HG02970 (cell line): ENCODE measurements around the gene UBAP2.

Experiments used
- ATAC-seq: cut with Tn5 transposase; IDR thresholded peaks from one replicate; pipeline ENCODE4 v1.9.1; 2021; ENCODE audit warnings: mild to moderate bottlenecking, moderate library complexity, moderate number of reproducible peaks; ENCODE audit not compliant: unreplicated experiment, low FRiP score

The UBAP2 gene, protein sequence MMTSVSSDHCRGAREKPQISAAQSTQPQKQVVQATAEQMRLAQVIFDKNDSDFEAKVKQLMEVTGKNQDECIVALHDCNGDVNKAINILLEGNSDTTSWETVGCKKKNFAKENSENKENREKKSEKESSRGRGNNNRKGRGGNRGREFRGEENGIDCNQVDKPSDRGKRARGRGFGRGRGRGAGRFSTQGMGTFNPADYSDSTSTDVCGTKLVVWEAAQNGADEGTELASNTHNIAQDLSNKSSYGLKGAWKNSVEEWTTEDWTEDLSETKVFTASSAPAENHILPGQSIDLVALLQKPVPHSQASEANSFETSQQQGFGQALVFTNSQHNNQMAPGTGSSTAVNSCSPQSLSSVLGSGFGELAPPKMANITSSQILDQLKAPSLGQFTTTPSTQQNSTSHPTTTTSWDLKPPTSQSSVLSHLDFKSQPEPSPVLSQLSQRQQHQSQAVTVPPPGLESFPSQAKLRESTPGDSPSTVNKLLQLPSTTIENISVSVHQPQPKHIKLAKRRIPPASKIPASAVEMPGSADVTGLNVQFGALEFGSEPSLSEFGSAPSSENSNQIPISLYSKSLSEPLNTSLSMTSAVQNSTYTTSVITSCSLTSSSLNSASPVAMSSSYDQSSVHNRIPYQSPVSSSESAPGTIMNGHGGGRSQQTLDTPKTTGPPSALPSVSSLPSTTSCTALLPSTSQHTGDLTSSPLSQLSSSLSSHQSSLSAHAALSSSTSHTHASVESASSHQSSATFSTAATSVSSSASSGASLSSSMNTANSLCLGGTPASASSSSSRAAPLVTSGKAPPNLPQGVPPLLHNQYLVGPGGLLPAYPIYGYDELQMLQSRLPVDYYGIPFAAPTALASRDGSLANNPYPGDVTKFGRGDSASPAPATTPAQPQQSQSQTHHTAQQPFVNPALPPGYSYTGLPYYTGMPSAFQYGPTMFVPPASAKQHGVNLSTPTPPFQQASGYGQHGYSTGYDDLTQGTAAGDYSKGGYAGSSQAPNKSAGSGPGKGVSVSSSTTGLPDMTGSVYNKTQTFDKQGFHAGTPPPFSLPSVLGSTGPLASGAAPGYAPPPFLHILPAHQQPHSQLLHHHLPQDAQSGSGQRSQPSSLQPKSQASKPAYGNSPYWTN

DNA sequence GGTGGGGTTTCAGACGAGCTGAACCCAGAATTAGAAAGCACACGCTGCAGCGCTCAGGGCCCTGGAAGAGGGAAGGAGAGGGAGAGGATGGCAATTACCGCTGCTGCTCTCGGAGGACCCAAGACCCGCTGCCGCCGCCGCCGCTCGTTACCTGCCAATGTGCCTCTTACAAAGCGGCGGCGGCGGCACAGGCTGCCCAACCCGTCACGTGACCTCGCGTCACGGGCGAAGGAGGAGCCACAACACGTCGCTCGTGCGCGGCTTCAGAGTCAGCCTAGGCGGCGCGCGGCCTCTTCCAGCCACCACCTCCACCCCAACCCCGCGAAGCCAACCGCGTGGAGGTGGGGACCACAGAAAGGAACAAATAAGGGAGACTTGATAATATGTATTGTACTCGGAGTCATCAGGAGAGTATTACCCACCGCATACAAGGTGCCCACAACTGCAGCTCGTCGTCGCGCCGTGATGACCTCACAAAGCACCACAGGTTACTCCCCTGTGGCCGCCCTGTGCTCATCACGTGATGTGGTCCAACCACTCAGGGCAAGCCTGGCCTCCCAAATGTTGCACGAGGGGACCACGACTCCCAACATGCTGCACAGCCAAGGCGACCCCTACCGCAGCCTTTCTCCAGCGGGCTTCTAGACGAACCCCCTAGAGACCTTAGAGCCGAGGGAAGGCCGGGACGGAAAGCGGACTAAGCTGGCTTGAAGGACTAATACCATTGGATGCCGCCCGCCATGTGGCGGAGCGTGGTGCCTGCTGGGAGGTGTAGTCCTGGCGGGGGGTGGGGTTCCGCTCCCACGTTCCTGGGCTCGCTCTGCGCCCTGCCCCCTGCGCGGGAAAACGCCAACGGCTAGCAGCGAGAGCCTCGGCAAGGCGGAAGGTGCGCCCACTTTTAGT, at the start of gene UBAP2:
Gene UBAP2, minus strand, starts transcription at position 161 of the 903 bp plus-strand sequence. CDS start 31,739 bp downstream, outside the sequence.
- ATAC-seq, result peak; percentile 84

DNA sequence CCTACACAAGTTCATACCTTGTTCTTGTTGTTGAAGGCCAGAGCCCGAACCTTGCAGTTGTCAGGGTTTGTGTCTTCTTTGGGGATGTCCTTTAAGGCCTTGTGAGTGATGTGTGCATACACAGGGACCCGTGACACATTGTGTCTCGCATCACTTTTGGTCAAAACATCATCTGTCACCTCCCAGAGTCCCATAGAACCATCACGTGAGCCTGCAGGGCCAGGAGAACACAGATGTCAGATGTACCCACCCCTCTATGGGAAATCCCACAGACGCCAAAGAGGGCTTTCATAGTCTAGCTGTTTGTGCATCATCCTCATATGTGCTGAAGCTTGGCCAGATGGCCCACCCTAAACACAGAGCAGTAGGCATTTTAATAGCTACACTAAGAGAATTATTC, 49.6 kb upstream of the UBAP2 start:
- ATAC-seq, result no peak

DNA sequence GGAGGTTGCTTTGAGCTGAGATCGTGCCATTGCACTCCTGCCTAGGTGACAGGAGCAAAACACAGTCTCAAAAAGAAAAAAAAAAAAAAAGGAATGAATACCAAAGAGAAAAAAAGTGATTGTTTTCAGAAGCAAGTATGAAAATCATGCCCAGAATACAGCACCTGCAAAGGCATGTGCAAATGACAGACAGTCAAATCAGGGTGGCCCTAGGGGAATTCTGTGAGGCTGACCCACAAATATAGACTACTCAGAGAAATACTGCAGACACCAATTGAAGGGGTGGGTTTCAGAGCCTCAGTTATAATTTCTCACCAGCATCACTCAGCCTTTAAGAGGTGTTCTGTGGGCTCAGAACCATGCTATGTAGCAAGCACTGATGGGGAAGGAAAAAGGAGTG, 49.2 kb upstream of the UBAP2 start:
- no peak for ATAC-seq

DNA sequence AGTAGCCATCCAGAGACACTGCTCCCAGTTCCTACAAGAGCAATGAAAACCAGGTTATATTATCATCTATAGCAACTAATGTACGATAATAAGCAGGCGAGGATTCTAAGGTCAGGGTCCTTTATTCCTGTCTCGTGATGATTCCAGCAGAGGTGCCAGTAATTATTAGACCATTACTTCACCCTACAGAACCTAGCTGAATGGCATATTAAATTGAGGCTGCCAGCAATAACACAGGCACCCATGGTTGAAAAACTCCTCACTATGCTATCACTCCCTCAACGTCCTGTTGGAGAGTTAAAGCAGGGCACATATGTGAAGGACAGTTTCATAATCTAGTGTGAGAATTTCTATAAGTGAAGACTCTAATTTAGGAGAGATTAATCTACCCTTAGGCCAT, 48.1 kb upstream of the UBAP2 start:
- ATAC-seq, result no peak

DNA sequence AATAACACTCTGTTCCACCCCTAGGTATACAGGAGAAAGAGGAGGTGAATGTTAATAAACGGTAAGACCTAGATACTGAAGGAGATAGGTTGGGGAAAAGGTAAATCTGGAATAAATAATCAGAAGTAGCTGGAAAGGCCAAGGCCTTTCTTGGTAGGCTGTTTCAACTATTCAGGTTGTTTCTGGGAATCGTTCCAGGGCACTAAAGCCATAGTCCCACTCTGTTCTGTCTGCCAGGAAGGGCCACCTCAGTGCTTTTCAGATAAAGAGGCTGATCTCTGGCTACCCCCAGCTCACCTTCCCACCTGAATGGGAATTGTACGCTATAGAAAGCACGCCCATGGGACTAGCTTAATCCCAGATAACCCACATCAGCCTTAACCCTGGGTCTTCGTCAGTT, 44.9 kb upstream of the UBAP2 start:
- ATAC-seq, result no peak

DNA sequence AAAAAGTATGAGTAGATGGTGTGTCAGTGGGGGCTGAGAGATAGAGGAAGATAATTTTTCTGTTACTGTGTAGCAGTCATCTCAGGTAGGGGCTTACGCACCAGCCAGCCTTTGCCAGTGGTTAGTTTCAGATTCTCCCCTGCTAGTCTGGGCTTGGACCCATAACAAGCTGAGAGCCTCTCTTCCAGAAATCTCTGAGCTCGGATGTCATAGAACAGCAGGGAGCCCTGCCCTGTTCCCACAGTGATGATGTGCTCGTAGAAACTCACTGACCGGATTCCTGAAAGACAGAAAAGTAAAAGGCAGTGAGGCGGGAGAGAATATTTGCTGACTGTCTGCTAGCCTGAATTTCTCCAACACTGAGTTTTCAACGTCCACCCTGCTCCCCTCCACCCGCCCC, 40.6 kb upstream of the UBAP2 start:
- ATAC-seq, result no peak

DNA sequence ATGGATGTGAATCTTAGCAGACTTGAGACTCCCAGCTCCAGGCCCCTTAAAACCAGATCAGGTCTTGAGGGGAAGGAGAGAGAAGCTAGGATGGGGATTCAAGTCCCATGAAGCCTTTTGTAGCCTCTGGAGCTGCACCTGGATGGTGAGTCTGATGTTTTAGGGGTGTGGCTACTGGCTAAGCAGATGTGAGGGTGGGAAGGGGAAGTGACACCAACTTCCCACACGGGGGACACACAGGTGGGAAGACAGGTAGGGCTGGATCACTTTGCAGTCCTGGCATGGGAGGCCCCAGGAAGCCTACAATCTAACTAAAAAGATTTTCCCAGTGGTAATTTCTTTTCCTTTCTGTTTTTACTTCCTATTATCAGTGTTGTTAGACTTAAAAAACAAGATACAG, 38.7 kb upstream of the UBAP2 start:
- no peak for ATAC-seq

DNA sequence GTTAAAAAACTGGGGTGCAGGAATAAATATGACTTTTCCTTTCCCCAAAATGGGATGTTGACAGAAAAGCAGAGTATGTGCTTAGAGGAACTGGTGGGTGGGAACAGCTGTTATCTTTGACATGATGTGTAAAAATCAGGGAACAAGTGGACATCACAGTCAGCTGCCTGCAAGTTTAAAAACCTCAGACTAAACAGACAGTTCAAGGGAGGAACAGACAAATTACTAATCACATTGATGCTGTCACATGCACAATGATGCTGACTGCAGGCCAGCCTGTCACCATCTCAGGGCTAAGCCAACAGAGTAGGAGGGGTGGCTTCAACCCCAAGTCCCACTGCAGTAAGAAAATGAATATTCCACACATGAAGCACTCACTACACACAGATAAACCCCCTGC, 38.2 kb upstream of the UBAP2 start:
- no peak for ATAC-seq

DNA sequence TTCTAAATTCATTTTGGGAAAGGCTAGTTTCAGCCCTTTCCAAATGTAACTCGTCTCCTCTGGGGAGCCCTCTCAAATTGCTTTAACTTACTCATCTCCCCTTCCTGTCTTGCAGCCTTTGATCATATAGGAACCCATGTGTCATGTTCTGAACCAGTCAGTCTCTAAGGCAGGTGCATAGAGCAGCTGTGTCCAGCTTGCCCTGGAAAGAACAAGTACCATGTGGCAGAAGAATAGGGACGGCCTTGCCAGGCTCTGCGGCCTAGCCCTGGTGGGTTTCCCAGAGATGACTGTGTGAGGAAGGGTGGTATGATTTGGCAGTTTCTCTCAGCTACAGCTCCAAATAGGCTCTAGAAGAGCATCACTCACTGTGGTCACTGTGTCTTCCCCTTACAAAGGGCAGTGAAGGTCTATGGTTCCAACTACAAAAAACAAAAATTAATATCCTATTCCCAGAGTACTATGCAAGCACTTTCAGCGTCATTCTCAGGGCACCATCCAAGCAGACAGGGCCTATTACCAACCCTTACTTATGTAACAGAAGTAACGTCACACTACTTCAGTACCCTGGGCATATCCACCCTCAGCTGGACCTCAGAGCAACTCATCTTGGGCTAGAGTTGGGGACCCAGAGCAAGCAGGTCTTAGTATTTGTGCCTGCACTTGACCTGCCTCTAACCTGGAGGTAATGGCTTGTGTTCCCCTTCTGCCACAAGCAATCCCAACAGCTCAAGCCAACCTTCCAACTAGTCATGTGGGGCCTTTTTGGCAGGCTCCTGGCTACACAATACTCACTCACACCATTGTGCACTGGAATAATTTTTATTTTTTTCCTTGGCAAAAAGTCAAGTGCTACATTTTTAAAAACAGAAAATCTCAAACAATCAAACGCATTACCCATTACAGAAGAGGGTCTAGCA, 37.2 kb upstream of the UBAP2 start:
- no peak for ATAC-seq

DNA sequence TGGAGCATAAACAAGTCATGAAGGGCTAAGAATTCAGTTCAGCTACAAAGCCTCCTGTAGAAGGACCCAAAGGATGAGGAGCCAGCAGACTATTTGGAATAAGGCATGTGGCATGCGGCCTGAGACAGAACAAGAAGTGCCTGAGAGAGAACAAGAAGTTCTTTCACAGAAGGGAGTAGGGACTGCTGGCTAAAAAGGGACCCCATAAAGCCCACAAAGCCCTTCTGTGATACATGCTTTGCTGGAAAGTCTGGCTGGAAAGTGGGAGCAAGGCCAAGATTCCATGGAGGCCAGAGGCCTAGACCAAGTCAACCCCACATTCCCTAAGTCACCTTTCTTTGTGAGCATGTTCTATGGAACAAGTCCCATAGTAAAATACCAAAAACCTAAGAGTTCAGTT, 35.9 kb upstream of the UBAP2 start:
- ATAC-seq, result no peak

DNA sequence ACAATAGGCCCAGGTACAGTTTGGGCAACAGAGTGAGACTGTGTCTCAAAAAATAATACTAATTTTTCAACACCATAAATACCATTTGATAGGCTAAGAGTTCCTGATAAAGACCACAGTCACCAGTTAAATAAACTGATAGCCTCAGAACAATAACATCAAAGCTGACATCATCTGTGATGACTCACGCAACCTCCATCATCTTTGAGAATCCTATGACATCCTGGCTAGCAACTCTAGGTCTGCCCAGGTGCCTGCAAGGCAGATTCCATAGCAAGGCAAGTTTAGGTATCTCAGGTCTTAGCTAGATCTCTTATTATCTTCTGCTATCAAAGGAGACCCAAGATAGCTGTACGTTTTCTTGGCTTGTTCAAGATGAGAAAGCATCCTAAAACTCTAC, 30.5 kb upstream of the UBAP2 start:
- no peak for ATAC-seq

DNA sequence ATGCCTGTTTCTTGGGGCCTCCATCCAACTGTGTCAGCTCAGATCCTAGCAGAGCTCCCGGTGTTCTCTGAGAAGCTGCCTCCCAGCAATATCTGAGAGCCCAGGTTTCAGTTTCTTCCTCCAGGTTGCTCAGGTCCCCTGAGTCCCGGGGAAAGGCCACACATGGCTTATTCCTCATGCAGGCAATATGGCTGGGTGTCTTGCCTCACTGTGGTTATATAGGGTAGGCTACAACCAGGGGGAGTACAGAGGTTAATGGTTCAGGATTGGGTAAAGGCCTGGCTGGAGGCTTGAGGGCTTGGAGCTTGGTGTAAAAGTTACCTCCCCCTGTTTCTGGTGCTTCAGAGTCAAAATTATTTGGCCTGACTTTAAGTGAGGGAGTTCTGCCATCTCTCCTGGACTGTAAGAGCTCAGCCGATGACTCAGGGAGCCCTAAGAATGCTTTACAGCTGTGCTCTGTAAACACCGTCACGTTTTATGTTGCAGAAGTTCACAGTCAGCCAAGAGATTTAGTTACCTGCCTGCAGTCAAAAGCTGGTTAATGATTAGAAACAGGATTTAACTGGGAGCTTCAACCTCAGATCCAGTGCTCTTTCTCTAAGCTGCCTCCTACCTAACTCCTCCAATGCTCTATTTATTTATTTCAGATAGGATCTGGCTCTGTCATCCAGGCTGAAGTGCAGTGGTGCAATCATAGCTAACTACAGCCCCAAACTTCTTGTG, 24.3 kb upstream of the UBAP2 start:
- ATAC-seq, result no peak

DNA sequence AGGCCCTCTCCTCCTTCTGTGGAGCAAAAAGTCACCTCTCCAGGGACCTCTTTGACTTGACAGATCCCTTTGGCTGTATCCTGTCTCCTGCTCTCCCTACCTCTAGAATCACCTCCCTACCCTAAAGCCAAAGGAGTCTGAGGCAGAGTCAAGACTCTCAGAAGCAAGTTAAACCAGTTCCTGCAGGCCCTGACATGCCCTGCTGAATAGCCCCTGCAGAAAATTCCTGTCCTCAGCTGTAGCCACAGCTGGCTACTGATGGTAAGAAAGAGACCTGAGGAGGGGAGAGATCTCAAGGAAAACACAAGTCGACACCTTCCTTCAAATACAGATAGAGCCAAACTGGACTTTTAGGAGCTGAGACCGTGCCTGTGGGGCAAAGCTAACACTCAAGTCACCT, 23.7 kb upstream of the UBAP2 start:
- ATAC-seq, result no peak

DNA sequence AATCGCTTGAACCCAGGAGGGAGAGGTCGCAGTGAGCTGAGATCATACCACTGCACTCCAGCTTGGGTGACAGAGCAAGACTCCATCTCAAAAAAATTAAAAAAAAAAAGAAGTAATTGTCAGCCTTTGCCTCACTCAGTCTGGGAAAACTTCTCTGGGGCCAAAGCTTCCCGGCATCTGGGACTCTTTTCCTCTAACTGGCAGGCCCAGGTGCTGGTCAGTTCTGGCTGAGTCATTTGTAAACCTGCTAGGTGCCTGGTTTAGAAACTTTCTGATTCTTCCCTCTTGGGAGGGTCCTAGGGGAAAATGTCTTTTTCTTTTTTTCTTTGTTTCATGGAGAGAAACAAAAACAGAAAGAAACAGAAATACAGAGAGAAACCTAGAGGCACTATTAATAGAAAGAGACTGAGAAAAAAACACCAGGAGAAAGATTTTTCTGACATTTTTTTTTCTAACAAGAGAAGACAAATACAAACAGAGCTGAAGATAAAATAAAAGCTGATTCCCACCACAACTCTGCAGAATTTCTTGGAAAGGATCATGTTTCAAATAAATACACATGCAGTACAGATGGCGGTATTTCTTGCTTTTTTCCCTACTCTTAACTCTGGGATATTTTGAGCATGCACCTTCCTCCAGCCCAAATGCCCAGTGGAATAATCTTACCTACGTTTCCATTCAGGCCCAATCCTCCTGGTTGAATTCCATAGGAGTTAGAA, 22.1 kb upstream of the UBAP2 start:
- no peak for ATAC-seq

DNA sequence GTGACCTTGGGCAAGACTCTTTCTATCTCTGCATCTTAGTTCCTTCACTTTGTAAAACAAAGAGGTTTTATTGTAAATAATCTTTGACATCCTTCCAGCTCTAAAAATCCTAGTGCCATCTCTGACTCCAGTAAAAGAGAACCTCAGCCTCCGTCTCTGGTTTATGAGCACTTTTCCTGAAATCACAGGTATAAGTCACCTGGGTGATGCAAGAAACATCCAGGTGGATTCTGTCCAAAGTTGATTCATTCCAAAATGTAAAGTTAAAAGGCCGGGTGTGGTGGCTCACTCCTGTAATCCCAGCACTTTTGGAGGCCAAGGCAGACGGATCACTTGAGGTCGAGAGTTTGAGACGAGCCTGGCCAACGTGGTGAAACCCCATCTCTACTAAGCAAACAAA, 21.1 kb upstream of the UBAP2 start:
- ATAC-seq, result no peak

DNA sequence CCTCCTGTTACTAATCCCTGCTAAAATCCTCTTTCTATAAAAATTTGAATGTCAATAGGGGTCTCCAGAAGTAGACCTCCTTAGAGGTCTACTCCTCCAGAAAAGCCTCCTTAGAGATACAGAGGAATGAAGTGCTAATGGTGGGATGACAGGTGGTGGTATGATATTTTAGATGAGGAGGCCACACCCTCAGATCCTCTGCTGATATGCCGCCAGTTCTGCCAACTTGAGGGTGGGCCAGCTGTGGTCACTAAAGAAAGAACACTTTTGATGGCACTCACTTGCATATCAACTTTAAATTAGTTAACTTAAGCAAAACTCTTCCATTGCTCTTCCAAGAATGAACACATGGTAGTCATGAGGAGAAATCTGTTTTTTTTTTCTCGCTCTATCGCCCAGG, 16.9 kb upstream of the UBAP2 start:
- ATAC-seq, result no peak

DNA sequence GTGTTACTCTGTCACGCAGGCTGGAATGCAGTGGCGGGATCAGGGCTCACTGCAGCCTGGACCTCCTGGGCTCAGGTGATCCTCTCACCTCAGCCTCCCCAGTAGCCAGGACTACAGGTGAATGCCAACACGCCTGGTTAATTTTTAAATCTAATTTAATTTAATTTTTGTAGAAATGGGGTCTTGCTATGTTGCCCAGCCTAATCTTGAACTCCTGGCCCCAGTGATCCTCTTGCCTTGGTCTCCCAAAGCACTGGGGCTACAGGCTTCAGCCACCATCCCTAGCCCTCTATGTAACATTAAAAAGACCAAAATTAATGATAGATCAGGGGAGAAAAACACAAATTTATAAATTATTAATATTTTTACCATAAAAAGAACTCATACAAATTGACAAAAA, 11.3 kb upstream of the UBAP2 start:
- ATAC-seq, result no peak

DNA sequence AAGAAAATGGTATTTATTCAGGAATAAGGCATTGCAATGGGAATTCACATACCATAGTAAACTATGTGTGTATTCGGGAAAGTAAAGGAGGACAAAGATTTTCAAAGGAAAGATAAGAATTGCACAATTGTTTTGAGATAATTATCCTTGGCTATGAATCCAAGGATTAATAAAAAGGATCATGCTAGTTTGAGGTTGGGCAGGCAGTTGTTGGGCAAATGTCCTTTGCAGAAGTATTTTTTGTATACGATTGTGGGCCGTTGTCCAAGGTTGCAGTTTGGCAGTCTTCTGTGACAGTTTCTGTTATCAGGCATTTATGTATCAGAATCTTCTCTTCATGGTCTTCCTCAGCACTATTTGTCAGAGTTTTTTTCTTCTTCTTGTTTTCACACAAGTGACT, 10.6 kb upstream of the UBAP2 start:
- no peak for ATAC-seq
